HG02973 (cell line): ENCODE measurements around the gene MRPS2.
"Not testable (repeated sequence)": the region's sequence is repeated elsewhere in the genome, so short reads cannot be mapped to it uniquely, and the experiment has no call there.

Experiments
- ATAC-seq: cut with Tn5 transposase; IDR thresholded peaks from one replicate; pipeline ENCODE4 v1.9.1; 2021; ENCODE audit warnings: moderate library complexity; ENCODE audit not compliant: unreplicated experiment

The MRPS2 gene

GRCh38 chr9:135530146-135530545 lies 29.7 kb downstream of the MRPS2 start:
- no peak for ATAC-seq

DNA sequence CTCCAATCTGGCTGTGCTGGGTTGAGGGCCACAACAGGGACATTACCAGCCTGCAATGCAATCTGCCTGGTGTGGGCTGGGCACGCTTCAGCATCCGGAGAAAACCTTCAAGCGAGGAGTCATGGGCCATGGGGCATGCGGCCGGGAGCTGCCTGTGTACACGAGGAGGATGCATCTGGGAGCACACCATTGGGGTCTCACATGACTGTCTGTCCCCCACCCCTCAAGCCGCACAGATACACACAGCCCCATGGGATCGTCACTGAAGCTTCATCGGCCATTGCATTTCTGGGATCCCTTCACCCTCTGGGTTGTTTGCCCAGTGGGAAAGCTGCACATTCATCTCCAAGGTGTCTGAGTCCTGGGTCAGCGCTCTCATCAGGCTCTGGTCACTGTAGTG lies 30.6 kb downstream of the MRPS2 start:
- no peak for ATAC-seq

GRCh38 chr9:135533113-135533512 lies 32.6 kb downstream of the MRPS2 start:
- ATAC-seq, result no peak

DNA sequence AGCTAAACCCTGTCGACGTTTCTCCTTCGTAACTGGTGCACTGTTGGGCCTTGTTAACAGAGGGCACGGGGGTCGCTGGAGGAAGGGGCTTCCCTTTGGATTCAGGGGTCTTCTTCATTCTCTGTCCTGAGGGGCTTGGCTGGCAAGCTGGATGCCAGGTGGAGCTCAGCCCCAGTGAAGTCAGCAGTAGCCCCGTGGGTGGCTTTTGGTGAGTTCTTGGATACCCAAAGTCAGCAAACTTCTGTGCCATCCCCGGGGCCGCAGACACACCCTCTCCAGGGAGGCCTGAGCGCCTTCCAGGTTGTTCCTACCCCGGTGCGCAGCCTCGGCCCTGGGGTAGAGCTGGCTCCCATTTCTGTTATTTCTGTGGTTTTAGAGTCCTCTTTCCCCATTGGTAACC lies 33.2 kb downstream of the MRPS2 start:
- ATAC-seq, result no peak

- ATAC-seq, result not testable (repeated sequence)
Measured at GRCh38 chr9:135534192-135534711, 33.8 kb downstream of the MRPS2 start.

- ATAC-seq, result not testable (repeated sequence)
Measured at GRCh38 chr9:135534826-135535225, 34.3 kb downstream of the MRPS2 start.

- ATAC-seq, result not testable (repeated sequence)
Measured at GRCh38 chr9:135535631-135536030, 35.1 kb downstream of the MRPS2 start.

DNA sequence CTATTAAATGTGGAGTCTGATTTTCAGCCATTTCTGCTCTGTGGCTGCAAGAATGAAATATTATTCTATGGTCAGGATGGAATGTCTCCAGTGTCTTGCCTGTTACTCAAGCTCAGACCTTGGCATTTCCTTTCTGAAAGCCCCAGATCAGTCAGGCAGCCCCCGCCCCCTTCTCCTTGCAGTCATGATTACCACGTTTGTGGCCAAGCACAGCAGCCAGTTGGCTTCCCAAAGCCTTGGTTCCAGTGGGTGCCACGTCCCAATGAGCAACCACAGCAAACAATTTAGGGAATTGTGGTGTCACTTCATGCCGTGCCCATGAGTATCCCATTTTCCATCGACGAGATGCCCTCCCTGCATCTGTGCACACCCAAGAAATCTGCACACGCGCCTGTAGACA lies 35.7 kb downstream of the MRPS2 start:
- ATAC-seq, result no peak

- not testable (repeated sequence) for ATAC-seq
Measured at GRCh38 chr9:135543262-135543894, 42.9 kb downstream of the MRPS2 start.

GRCh38 chr9:135544981-135545635 lies 44.6 kb downstream of the MRPS2 start:
- no peak for ATAC-seq

- not testable (repeated sequence) for ATAC-seq
Measured at GRCh38 chr9:135545646-135546176, 45.2 kb downstream of the MRPS2 start, which contains the start of gene OBP2A. Gene OBP2A, plus strand, starts transcription at chr9:135546126. Its CDS starts 55 bp downstream, at chr9:135546181.

DNA sequence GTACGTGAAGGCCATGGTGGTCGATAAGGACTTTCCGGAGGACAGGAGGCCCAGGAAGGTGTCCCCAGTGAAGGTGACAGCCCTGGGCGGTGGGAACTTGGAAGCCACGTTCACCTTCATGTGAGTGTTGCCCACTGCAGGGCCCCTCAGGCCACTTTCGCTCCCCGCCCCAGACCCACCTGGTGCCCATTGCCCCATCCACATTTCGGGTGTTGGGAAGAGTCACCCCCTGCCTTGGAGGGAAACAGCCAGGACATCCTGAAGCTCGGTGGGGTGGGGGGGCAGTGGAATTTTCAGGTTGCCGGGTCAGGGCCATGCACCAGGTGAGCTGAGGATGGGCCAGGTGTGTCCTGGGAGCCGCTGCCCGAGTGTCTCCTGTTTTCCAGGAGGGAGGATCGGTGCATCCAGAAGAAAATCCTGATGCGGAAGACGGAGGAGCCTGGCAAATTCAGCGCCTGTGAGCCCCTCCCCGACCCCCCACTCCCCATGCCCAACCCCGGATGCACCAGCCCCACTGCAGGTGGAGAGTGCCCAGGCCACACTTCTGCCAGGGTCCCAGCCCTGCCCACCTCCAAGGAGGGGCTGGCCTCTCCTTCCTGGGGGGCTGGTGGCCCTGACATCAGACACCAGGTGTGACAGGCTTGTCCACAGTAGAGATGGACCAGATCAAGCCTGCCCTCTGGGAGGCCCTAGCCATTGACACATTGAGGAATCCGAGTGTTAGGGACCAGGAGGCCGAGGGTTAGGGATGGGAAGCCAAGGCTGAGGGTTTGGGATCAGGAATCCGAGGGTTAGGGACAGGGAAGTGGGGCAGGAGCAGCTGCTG lies 46.5 kb downstream of the MRPS2 start:
- ATAC-seq, result not testable (repeated sequence)

DNA sequence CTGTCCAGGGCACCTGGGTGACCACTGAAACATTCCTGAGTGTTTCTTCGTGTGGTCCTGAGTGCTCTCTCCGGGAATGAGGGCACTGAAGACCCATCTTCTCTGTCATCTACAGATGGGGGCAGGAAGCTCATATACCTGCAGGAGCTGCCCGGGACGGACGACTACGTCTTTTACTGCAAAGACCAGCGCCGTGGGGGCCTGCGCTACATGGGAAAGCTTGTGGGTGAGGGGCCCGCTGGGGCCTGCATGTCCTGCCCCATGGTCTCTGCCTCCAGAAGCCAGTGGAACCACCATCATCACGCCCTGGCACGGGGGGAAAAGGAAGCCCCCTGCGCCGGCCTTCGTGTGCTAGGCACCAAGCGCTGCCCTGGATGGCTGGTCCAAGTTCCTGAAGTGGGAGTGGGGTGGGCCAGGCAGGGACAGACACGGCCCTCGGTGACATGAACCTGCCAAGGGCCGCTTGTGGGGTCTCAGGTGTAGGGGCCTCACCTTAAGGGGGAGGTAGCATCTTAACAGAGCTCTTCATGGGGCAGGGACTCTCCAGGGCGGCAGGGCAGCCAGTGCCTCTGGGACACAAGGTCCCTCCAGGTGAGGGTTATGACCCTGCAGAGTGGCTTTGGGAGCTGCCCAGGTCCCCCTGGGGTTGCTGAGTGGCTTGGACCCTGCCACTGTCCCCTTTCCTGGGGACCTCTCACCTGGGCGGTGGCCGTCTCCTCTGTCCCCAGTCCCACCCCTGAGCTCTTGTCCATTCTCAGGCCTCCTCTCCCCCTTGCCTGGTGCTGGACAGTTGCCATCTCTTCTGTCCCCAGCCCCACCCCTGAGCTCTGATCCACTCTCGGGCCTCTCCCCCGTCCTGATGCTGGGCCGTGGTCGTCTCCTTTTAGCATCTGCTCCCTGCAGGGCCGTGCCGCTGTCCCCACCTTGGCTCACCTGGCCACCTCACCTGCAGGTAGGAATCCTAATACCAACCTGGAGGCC lies 47.6 kb downstream of the MRPS2 start:
- ATAC-seq, result no peak

DNA sequence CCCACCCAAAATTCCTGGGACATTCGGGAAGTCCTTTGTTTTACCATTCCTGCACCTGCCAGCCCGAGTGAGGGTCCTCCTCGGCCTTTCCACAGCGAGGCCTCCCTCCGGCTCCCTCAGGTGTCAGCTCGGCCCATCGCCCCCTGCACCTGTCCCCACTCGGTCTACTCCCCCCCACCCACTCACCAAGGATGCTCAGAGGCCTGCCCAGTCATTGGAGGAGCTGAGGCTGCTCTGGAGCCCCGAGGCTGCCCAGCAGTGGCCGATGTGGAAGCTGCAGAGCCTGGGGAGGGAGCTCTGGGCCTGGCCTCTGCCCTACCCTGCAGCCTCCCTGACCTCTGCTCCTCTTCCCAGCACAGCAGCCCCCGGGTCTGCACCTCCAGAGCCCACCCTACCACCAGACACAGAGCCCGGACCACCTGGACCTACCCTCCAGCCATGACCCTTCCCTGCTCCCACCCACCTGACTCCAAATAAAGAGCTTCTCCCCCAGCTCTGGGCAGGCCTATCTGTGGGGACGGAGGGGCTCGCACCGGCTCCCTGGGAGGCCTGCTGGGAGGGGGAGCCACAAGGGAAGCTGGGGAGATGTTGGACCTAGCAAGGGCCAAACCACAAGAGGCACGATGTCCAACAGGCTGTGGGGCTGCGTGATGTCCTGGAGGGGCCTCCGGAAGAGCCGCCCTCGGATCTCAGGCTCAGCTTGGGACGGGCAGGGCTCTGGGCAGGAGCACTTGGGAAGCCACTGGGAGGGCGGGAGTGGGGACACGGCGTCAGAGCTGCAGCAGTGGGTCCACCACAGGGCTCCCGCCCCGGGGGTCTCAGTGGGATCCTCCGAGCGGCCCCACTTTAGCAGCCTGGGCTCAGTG lies 49.2 kb downstream of the MRPS2 start:
- not testable (repeated sequence) for ATAC-seq

DNA sequence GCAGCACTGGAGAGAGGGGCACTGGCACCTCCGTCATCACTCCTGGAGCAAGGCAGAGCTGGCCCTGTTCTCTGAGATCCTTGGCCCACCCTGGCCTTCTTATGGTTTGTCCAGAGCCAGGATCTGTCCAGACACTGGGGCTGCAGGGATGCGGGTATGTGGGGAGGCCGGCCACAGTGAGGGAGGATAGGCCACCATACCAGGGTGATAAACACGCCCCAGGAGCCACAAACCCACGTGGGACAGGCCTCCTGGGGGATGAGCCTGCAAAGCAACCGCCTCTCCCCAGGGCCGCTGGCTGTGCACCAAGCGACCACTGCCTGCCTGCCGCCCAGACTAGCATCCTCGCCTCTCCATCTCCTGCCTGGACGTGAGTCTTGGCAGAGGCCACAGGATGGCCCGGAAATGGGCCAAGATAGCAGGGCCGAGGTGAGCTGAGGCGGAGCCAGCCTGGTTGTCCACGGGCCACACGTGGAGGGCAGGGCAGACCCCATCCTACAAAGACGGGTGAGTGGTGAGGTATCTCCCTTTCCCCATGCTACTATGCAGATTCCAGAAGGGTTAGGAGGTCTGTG lies 49.9 kb downstream of the MRPS2 start:
- no peak for ATAC-seq

GRCh38 chr9:135551031-135551430 lies 50.5 kb downstream of the MRPS2 start:
- no peak for ATAC-seq

GRCh38 chr9:135551456-135551855 lies 51.0 kb downstream of the MRPS2 start:
- no peak for ATAC-seq

GRCh38 chr9:135552021-135552697 lies 51.7 kb downstream of the MRPS2 start:
- ATAC-seq, result no peak
